Stimulated activated CD4-positive, alpha-beta T cell treated with anti-CD3 and anti-CD28 coated beads, Interleukin-15, amount 100 ng/mL, for 1 hour (primary cell): ENCODE measurements around the gene C12orf54.
"Not testable (repeated sequence)": the region's sequence is repeated elsewhere in the genome, so short reads cannot be mapped to it uniquely, and the experiment has no call there.

Experiments
- DNase-seq, 2 donors: peaks; one replicate each; pipeline ENCODE4 v3.0.0-alpha.2; 2020; ENCODE audit warnings: low read depth in 1 of 2, low spot score in 1 of 2

C12orf54 gene

DNA sequence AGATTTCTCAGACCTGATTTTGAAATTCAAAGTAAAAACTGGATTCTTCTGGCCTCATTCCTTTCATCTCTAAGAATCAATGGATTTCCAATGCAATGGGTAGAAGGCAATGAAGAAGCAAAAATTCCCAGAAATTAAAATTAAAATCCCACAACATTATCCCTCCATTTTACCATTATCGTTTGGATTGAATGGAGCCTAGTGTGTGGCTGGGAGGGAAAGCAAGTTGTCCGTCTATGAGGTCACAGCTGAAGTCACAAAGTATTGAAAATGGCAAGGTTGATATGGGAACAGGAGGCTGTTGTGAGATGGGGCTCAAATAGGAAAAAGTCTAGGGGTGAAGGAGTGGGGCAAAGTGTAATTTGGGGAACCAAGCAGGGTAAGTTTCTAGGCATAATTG is at the start of gene C12orf54:
Gene C12orf54 (plus strand): TSS at position 301 of the 400 bp plus-strand sequence. CDS start 799 bp downstream, outside the sequence.
- no peak for DNase-seq

DNA sequence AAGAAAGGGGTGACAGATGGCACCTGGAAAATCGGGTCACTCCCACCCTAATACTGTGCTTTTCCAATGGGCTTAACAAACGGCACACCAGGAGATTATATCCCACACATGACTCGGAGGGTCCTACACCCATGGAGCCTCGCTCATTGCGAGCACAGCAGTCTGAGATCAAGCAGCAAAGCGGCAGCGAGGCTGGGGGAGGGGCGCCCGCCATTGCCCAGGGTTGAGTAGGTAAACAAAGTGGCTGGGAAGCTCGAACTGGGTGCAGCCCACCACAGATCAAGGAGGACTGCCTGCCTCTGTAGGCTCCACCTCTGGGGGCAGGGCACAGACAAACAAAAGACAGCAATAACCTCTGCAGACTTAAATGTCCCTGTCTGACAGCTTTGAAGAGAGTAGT is 48.3 kb upstream of the C12orf54 start:
- not testable (repeated sequence) for DNase-seq

DNA sequence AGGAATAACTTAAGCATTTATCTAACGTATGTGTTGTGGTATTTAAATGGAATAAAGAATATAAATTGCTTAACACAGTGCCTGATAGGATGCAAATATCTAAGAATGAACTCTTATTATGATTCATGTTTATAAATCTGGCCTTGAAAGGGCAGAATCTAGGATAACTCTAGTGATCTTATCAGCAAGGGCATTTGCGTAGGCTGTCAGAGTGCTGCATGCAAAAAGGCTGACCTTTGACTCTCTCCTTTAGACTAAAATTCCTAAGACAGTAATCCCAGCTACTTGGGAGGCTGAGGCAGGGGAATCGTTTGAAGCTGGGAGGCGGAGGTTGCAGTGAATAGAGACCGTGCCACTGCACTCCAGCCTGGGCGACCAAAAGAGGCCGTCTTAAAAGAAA is 41.2 kb upstream of the C12orf54 start:
- DNase-seq = no peak

DNA sequence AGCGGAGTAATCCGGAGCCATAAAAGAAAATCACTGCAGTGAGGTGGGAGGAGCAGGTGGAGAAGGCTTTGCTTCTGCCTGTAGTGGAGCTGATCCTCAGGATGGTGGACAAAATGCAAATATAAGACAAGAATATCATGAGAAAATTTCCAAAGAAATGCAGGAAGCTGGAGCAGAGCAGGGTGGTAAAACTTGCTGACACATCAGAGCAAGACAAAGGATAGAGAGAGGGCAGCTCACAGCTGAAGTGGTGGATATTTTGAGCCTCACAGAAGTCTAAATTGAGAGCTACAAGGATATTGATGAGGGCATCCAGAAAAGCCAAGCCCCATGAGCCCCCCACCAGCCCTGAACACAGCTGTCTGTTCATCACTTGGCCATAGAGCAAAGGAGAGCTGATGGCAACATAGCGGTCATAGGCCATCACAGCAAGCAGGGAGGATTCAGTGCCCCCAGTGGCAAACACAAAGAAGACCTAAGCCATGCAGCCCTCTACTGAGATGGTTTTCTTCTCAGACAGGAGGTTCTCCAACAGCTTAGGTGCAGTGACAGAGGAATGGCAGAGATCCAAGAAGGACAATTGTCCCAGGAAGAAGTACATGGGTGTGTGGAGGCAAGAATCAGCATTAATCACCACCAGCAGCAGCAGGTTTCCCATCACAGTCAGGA is 40.0 kb upstream of the C12orf54 start:
- no peak for DNase-seq

DNA sequence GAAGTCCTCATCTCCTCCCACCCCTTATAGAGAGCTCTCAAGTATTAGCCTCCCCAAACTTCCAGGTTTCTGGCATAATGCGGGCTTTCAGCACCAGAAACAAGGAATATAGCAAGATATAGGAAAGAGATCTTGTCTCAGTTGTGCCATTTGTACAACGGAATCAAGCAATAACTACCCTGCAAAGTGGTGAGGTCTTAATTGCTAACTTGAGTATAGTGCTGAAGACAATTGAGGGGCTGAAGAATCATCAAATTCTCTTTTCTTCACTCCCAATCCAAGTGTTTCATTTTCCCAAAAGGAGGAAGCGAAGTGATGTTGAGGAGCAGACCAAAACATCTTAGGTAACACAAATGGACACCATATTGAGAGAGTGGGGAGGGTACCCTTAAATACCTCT is 36.8 kb upstream of the C12orf54 start:
- no peak for DNase-seq

DNA sequence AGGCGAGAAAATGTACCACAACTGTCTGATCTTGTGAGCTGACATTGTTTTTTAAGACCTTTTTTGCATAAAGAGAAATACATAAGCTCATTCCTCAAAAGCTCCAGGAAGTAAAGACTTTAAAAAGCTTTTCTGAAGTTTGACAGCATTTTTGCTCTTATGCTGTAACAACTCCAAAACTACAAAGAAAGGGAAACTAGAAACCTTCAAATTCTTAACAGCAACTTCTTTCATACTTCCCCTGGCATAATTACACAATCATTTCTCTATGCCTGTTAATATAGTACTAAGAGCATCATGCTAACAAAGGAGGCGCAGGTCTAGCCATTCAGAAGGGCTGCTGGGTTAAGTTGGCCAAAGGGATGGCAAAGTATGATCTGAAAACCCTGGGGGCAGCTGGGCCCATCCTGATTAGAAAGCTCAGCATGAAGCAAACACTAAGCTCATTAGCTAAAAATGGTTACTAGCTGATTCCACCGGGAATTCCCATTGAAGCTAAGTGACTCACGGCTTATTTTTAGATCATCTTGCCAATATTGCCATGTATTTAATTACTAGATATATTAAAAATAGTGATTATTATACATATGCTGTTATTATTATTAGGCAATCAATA is 36.0 kb upstream of the C12orf54 start:
- no peak for DNase-seq

DNA sequence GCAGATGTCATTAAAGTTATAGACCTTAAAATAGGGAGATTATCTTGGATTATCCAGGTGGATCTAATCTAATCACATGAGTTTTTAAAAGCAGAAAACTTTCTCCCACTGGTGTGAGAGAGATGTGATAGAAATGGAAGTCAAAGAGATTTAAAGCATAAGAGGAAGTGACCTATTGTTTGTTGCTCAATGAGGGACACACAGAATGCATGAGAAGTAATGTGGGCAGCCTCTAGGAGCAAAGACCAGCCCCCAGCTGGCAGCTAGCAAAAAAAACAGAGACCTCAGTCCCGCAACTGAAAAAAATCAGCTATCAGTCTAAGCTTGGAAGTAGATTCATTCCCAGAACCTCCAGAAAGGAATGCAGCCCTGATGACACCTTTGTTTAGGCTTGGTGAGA is 34.5 kb upstream of the C12orf54 start:
- DNase-seq = no peak

DNA sequence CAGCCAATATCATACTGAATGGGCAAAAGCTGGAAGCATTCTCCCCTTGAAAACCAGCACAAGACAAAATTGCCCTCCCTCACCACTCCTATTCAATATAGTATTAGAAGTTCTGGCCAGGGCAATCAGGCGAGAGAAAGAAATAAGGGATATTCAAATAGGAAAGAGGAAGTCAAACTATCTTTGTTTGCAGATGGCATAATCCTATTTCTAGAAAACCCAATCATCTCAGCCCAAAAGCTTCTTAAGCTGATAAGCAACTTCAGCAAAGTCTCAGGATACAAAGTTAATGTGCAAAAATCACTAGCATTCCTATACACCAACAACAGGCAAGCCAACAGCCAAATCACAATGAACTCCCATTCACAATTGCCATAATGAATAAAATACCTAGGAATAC is 30.9 kb upstream of the C12orf54 start:
- no peak for DNase-seq

DNA sequence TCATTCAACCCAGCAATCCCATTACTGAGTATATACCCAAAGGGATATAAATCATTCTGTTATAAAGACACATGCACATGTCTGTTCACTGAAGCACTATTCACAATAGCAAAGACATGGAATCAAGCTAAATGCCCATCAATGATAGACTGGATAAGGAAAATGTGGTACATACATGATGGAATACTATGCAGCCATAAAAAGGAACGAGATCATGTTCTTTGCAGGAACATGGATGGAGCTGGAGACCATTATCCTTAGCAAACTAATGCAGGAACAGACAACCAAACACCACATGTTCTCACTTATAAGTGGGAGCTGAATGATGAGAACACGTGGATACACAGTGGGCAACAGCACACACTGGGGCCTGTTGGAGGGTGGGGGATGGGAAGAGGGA is 29.3 kb upstream of the C12orf54 start:
- not testable (repeated sequence) for DNase-seq

DNA sequence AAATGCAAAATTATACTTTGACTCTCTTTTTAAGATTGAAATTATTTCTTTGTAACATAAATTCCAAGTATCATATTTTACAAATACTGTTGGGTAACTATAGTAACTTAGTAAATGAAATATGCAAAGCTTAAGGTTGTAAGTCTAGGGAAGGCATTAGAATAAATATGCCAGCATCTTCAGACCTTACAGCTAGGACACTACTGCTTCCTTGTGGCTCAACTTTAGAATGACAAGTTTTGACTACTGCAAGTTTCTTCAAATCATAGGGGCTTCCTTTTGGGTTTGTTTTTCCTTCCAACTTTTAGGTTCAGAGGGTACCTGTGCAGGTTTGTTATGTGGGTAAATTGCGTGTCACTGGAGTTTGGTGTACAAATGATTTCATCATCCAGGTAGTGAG is 27.6 kb upstream of the C12orf54 start:
- DNase-seq = no peak

DNA sequence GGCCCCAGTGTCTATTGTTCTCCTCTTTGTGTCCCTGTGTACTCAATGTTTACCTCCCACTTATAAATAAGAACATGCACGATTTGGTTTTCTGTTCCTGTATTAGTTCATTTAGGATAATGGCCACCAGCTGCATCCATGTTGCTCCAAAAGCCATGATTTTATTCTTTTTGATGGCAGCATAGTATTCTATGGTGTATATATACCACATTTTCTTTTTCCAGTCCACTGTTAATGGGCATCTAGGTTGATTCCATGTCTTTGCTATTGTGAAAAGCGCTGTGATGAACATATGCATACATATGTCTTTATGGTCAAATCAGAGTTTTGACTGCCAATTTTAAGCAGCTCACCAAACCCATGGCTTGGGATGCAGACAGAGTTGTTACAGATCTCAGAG is 27.2 kb upstream of the C12orf54 start:
- DNase-seq = no peak

DNA sequence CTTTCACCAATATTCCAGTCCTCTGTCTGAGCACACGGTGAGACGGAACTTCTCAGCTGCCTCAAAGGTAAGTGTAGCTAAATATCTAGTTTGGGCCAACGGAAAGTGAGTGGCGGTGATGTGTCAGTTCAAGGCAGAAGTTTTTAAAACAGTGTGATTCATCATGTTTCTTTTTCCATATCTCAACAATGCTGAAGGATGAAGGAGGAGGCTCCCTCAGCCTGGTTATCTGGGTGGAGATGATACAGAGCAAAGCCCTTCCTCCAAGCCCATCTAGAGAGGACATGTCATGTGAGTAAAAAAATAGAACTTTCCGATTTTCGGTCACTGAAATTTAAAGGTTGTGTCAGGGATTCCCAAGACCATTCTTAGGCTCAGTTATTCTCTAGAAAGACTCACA is 23.0 kb upstream of the C12orf54 start:
- no peak for DNase-seq

DNA sequence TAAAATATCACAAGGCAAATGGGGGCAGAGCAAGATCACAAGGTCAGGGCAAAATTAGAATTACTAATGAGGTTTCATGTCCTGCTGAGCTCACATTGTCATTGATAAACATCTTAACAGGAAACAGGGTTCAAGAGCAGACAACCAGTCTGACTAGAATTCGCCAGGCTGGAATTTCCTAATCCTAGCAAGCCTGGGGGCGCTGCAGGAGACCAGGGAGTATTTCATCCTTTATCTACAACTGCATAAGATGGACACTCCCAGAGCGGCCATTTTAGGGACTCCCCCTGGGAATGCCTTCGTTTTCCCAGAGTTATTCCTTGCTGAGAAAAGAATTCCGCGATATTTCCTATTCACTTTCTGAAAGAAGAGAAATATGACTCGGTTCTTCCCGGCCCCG is 13.3 kb upstream of the C12orf54 start:
- not testable (repeated sequence) for DNase-seq

DNA sequence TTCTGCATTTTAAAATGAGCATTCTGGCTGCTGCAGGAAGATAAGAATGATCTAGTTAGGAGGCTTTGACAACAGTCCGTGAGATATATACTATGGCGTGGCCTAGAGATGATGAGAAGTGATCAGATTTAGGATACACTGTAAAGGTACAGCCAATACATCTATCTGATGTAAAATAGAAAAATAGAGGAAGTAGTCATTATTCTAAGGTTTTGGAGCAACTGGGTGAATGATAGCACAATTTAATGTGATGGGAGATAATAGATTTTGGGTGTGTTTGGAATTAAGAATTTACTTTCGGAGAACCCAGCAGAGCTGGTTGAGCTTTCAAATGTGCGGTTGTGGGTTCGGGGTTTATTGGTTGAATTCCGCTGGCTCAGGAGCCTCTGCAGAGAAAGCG is 10.0 kb upstream of the C12orf54 start, which contains the start of gene ANP32D:
Gene ANP32D (plus strand): TSS at position 301 of the 400 bp plus-strand sequence. CDS start 106 bp downstream, outside the sequence.
- DNase-seq = no peak

DNA sequence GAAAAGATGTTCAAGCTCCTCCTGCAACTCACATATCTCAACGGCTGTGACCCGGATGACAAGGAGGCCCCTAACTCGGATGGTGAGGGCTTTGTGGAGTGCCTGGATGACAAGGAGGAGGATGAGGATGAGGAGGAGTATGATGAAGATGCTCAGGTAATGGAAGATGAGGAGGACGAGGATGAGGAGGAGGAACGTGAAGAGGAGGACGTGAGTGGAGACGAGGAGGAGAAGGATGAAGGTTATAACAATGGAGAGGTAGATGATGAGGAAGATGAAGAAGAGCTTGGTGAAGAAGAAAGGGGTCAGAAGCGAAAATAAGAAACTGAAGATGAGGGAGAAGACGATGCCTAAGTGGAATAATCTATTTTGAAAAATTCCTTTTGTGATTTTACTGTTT is 9.2 kb upstream of the C12orf54 start:
- no peak for DNase-seq

DNA sequence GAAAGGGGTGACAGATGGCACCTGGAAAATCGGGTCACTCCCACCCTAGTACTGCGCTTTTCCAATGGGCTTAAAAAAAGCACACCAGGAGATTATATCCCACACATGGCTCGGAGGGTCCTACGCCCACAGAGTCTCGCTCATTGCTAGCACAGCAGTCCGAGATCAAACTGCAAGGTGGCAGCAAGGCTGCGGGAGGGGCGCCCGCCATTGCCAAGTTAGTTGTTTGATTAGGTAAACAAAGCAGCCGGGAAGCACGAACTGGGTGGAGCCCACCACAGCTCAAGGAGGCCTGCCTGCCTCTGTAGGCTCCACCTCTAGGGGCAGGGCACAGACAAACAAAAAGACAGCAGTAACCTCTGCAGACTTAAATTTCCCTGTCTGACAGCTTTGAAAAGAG is 7.8 kb upstream of the C12orf54 start:
- DNase-seq = not testable (repeated sequence)

DNA sequence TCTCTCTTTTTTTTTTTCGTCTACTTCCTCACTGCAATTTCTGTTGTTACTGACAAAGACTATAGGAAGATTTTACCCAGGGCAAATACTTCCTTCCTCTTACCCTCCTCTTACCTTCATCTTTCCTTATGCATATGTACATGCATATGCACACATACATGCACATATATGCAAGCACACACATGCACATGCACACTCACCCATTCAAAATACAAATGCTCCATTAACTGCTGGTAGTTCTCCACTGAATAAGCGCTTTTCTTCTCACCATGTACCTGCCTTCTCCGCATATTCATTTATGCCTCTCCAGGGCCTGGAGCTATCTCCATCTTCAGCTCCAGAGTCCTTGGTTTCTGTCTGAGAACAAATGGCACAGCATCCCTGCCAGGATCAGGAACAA is 632 bp downstream of the C12orf54 start:
- no peak for DNase-seq

DNA sequence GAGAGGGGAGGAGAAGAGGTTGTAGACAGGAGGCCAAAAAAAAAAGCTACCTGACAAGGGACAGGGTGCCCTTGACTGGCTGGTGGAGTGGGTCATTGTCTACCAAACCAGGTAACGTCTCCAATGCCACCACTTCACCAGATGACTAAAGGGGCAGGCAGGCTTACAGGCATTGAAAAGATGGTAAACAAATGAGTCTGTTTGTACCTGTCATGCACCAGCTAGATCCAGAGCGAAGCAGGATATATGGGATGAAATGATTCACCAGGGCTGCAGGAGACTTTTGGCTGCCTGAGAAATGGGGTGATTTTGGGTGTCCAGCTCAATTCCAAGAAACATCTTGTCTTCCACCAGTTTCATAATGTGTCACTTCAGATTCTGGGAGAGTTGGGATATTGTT is 4.0 kb downstream of the C12orf54 start:
- DNase-seq = no peak

DNA sequence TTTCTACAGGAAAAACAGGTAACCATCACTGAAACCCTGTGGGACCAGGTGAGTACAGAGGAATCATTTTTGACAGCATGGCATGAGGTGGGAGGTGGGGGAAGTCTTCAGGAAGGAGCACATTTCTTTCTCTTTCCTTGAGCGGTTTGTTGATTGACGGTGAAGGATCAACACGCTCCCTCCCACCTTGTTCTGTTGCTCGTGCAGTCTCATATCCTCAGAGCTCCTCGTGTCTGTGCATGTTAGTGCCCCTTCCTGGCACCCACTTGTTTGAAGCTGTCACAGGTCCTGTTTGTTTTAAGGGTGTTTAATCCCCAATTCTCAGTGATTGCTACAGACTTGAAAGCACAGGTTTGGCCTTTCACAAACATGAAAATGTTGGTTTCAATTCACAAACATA is 4.4 kb downstream of the C12orf54 start:
- no peak for DNase-seq

DNA sequence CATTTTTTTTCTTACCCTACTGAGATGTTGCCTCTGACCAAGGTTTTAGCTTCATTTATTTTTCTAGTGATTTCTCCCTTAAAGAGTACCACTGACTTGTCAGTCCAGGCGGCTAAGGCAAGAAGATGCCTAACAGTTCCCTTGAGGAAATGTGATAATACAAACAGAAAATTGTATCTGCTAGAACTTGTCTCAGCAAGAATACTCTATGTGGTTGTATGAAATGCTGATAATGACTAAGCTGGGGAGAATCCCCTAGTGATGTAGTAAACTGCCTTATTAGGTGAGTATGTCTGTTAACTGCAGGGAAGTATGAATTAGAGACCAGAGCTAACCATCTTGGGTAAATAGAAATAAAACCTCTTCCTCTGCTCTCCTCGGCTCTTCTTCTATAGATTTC is 6.7 kb downstream of the C12orf54 start:
- no peak for DNase-seq

DNA sequence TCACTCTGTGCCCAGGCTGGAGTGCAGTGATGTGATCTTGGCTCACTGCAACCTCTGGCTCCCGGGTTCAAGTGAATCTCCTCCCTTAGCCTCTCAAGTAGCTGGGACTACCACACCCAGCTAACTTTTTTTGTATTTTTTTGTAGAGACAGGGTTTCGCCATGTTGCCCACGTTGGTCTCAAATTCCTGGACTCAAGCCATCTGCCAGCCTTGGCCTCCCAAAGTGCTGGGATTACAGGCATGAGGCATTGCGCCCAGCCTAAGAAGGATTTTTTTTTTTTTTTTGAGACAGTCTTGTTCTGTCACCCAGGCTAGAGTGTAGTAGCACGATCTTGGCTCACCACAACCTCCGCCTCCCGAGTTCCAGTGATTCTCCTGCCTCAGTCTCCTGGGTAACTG is 7.2 kb downstream of the C12orf54 start:
- not testable (repeated sequence) for DNase-seq

DNA sequence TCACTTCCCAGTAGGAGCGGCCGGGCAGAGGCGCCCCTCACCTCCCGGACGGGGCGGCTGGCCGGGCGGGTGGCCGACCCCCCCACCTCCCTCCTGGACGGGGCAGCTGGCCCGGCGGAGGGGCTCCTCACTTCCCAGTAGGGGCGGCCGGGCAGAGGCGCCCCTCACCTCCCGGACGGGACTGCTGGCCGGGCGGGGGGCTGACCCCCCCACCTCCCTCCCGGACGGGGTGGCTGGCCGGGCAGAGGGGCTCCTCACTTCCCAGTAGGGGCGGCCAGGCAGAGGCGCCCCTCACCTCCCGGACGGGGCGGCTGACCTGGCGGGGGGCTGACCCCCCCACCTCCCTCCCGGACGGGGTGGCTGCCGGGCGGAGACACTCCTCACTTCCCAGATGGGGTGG is 18.0 kb downstream of the C12orf54 start:
- DNase-seq = not testable (repeated sequence)

DNA sequence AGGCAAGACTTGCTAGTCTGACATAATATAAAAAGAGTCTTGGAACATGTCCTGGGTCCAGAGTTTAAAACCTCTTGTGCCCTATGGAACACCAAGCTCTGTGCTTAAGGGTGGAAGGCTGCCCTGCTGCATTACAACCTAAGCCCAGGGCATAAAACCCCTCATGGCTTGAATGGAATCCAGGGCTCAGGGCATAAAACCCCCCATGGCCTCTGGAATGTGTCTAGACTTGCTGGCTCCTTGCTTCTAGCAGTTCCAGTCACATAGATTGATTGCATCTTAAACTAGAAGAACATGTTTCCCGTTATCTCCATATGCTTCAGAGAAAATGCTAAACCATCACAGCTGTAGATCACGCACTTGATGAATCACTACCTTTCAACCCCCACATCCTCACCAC is 24.5 kb downstream of the C12orf54 start:
- DNase-seq = not testable (repeated sequence)
